ENCODE data around the gene ABCG1.

- TF ChIP-seq, protein P1, sequence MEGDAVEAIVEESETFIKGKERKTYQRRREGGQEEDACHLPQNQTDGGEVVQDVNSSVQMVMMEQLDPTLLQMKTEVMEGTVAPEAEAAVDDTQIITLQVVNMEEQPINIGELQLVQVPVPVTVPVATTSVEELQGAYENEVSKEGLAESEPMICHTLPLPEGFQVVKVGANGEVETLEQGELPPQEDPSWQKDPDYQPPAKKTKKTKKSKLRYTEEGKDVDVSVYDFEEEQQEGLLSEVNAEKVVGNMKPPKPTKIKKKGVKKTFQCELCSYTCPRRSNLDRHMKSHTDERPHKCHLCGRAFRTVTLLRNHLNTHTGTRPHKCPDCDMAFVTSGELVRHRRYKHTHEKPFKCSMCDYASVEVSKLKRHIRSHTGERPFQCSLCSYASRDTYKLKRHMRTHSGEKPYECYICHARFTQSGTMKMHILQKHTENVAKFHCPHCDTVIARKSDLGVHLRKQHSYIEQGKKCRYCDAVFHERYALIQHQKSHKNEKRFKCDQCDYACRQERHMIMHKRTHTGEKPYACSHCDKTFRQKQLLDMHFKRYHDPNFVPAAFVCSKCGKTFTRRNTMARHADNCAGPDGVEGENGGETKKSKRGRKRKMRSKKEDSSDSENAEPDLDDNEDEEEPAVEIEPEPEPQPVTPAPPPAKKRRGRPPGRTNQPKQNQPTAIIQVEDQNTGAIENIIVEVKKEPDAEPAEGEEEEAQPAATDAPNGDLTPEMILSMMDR (IDR thresholded peaks at IDR 0.05): no peak
- no peak for TF ChIP-seq POLR2A (IDR thresholded peaks at IDR 0.05)
These were observed 36.0 kb downstream of the ABCG1 start for GRCh38 chr21:42254651-42255601.

All from Peyer's patch (tissue), 4 donors.